Measurements from ENCODE around the gene ZNF14. TPM values are rescaled to one million over a fixed set of nuclear protein-coding genes. Genes with fewer than 3 reads are reported as not detected.

ZNF14 gene
- total and polyA plus RNA-seq, 2 of the 13 experiments (the other 11 are each of a cell fraction or from before 2014, with no cell fraction given), result 1.9 to 6.2 TPM

DNA sequence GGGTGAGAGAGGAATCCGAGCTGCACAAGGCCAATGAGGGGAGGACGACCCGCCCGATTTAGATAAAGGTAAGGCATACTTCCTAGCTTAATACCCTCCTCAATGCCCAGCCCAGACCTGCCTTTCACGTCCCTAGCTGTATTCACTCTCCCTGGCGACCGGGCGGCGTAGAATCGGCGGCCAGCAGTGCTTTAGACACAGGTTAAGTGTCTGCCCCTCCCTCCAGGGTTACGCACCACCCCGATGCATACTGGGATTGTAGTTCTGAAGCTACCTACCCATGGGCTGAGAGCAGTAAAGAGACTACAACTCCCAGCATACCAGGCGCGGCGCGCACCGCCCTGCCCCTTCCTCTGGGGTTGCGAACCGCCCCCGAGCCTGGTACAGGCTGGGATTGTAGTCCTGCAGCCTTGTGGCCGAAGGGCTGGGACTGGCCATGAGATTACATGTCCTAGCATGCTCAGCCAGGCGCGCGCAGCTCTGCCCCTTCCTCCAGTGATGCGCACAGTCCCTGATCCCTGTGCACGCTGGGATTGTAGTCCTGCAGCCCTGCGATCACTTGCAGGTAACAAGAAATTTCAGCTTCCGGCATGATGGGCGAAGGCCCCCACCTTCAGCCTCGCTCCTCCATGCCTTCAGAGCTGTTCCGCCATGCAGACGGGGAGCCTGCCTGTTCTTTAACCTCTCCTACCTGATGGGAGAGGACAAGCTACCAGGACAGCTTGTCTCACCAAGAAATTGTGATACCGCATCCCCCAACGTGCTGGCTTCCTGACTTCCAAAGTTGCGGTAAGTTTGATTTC is 43.5 kb upstream of the ZNF14 start (continued):
- TF ChIP-seq, protein P1, sequence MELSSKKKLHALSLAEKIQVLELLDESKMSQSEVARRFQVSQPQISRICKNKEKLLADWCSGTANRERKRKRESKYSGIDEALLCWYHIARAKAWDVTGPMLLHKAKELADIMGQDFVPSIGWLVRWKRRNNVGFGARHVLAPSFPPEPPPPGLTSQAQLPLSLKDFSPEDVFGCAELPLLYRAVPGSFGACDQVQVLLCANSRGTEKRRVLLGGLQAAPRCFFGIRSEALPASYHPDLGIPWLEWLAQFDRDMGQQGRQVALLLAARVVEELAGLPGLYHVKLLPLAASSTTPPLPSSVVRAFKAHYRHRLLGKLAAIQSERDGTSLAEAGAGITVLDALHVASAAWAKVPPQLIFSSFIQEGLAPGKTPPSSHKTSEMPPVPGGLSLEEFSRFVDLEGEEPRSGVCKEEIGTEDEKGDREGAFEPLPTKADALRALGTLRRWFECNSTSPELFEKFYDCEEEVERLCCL (CRISPR knock-in tag; IDR thresholded peaks at IDR 0.05; ENCODE audit: borderline replicate concordance), result no peak
- no peak for TF ChIP-seq HOXA7 (CRISPR knock-in tag; IDR thresholded peaks at IDR 0.05)
- TF ChIP-seq ZNF33B (CRISPR knock-in tag; IDR thresholded peaks at IDR 0.05), result no peak
- no peak; the same call in 1 of the 2 replicates for TF ChIP-seq ZNF572 (CRISPR knock-in tag; IDR thresholded peaks at IDR 0.05)
- TF ChIP-seq AGO2 (optimal IDR thresholded peaks at IDR 0.05; ENCODE audit: low read depth, low read length), result no peak
- TF ChIP-seq HNRNPL (IDR thresholded peaks at IDR 0.05; ENCODE audit: low read depth, low read length), result 0 out of 2 replicates have a peak, but pooled peaks have one; percentile 41
- TF ChIP-seq, protein P2, sequence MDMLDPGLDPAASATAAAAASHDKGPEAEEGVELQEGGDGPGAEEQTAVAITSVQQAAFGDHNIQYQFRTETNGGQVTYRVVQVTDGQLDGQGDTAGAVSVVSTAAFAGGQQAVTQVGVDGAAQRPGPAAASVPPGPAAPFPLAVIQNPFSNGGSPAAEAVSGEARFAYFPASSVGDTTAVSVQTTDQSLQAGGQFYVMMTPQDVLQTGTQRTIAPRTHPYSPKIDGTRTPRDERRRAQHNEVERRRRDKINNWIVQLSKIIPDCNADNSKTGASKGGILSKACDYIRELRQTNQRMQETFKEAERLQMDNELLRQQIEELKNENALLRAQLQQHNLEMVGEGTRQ (IDR thresholded peaks at IDR 0.05; ENCODE audit: low read depth, low read length), result no peak
- TF ChIP-seq, protein P2 (CRISPR knock-in tag; IDR thresholded peaks at IDR 0.05; ENCODE audit: borderline replicate concordance), result no peak; the same call in 1 of the 2 replicates
- TF ChIP-seq FOXC1 (CRISPR knock-in tag; IDR thresholded peaks at IDR 0.05; ENCODE audit: borderline replicate concordance), result peak; percentile 65; the same call in 1 of the 2 replicates
- TF ChIP-seq ZNF839 (CRISPR knock-in tag; IDR thresholded peaks at IDR 0.05; ENCODE audit: borderline replicate concordance), result no peak; the same call in 1 of the 2 replicates
- TF ChIP-seq ZNF333 (CRISPR knock-in tag; IDR thresholded peaks at IDR 0.05; ENCODE audit: borderline replicate concordance), result peak; percentile 85; the same call in 1 of the 2 replicates
- TF ChIP-seq, protein P3, sequence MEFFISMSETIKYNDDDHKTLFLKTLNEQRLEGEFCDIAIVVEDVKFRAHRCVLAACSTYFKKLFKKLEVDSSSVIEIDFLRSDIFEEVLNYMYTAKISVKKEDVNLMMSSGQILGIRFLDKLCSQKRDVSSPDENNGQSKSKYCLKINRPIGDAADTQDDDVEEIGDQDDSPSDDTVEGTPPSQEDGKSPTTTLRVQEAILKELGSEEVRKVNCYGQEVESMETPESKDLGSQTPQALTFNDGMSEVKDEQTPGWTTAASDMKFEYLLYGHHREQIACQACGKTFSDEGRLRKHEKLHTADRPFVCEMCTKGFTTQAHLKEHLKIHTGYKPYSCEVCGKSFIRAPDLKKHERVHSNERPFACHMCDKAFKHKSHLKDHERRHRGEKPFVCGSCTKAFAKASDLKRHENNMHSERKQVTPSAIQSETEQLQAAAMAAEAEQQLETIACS (CRISPR knock-in tag; IDR thresholded peaks at IDR 0.05), result peak; percentile 49
- no peak for TF ChIP-seq NR1H2 (CRISPR knock-in tag; IDR thresholded peaks at IDR 0.05; ENCODE audit: borderline replicate concordance, low read depth)
- no peak for TF ChIP-seq NCOA5 (CRISPR knock-in tag; IDR thresholded peaks at IDR 0.05)
- no peak for TF ChIP-seq SNRNP70 (IDR thresholded peaks at IDR 0.05; ENCODE audit: low read depth, low read length)
- no peak for TF ChIP-seq MBNL3 (CRISPR knock-in tag; conservative IDR thresholded peaks at IDR 0.05)
- no peak for TF ChIP-seq MAFF (IDR thresholded peaks at IDR 0.05; ENCODE audit: low read depth, low read length)
- peak; percentile 83 for TF ChIP-seq ZNF160 (CRISPR knock-in tag; IDR thresholded peaks at IDR 0.05)
- no peak for TF ChIP-seq JUND (CRISPR knock-in tag; IDR thresholded peaks at IDR 0.05)
- TF ChIP-seq REXO4 (CRISPR knock-in tag; IDR thresholded peaks at IDR 0.05; ENCODE audit: borderline replicate concordance), result no peak
- no peak for TF ChIP-seq SRY (CRISPR knock-in tag; IDR thresholded peaks at IDR 0.05)
- TF ChIP-seq ONECUT2 (CRISPR knock-in tag; IDR thresholded peaks at IDR 0.05), result no peak
- TF ChIP-seq FOXK1 (CRISPR knock-in tag; IDR thresholded peaks at IDR 0.05; ENCODE audit: borderline replicate concordance, low read depth), result peak; percentile 84; the same call in 1 of the 2 replicates
